Keratinocyte (primary cell): ENCODE measurements around the gene BBOF1. TPM values are rescaled to one million over a fixed set of nuclear protein-coding genes. Genes with fewer than 3 reads are reported as not detected.

Experiments
- DNase-seq: peaks from one replicate; pipeline ENCODE4 v3.0.0-alpha.2; 2011; ENCODE audit warnings: low read depth, missing footprints, low spot score
- FAIRE-seq: peaks from 2 replicates; lab custom pipeline; 2011; peaks lifted over from hg19 to GRCh38; lab: Jason Lieb, UNC
- H2AFZ ChIP-seq: 2 replicates; pipeline ENCODE4 v1.6.0; 2012; ENCODE audit warnings: low read length, control low read depth, inconsistent platforms; ENCODE audit not compliant: control insufficient read depth
- H3K27ac ChIP-seq: 2 replicates; pipeline ENCODE4 v1.5.1; 2011; ENCODE audit warnings: low read length; ENCODE audit not compliant: control insufficient read depth, insufficient read depth
- H3K27me3 ChIP-seq: 3 replicates; pipeline ENCODE4 v1.6.0; 2011; ENCODE audit warnings: low read length; ENCODE audit not compliant: control insufficient read depth, insufficient read depth; ENCODE audit errors: extremely low read depth
- H3K36me3 ChIP-seq, 2 experiments: 2 replicates in 1 of 2; 3 replicates in 1 of 2; pipeline ENCODE4 v1.5.1; 2011; ENCODE audit warnings: low read length in 2 of 2, mild to moderate bottlenecking in 1 of 2; ENCODE audit not compliant: control insufficient read depth in 2 of 2, insufficient read depth in 2 of 2; ENCODE audit errors: extremely low read depth in 1 of 2
- H3K4me1 ChIP-seq: 3 replicates; pipeline ENCODE4 v1.5.1; 2011; ENCODE audit warnings: low read length; ENCODE audit not compliant: control insufficient read depth, insufficient read depth; ENCODE audit errors: extremely low read depth
- H3K4me2 ChIP-seq: 3 replicates; pipeline ENCODE4 v1.6.0; 2011; ENCODE audit warnings: low read depth, low read length; ENCODE audit not compliant: control insufficient read depth, insufficient read depth; ENCODE audit errors: extremely low read depth
- H3K4me3 ChIP-seq, 3 experiments: fragments of 200-600 bp in 1 of 3; sonication (generic) in 1 of 3; 2 replicates in 2 of 3; 3 replicates in 1 of 3; pipeline ENCODE4 v1.5.1; 2011 to 2016; ENCODE audit warnings: low read length in 3 of 3, mild to moderate bottlenecking in 3 of 3, control low read depth in 2 of 3, inconsistent platforms in 1 of 3, low read depth in 1 of 3, mixed read lengths in 1 of 3, mixed run types in 1 of 3, moderate library complexity in 1 of 3; ENCODE audit not compliant: control insufficient read depth in 2 of 3, insufficient read depth in 2 of 3; ENCODE audit errors: extremely low read depth in 1 of 3
- H3K79me2 ChIP-seq: 2 replicates; pipeline ENCODE4 v1.6.0; 2012; ENCODE audit warnings: low read length; ENCODE audit not compliant: control insufficient read depth, insufficient read depth
- H3K9ac ChIP-seq: 3 replicates; pipeline ENCODE4 v1.6.0; 2011; ENCODE audit warnings: low read length; ENCODE audit not compliant: control insufficient read depth, insufficient read depth; ENCODE audit errors: extremely low read depth
- H3K9me1 ChIP-seq: 3 replicates; pipeline ENCODE4 v1.6.0; 2011; ENCODE audit warnings: low read length; ENCODE audit not compliant: control insufficient read depth, insufficient read depth; ENCODE audit errors: extremely low read depth
- H3K9me3 ChIP-seq: 2 replicates; pipeline ENCODE4 v1.5.1; 2012; ENCODE audit warnings: low read depth, low read length; ENCODE audit not compliant: control insufficient read depth
- H4K20me1 ChIP-seq: 3 replicates; pipeline ENCODE4 v1.6.0; 2011; ENCODE audit warnings: low read length; ENCODE audit not compliant: control insufficient read depth, insufficient read depth; ENCODE audit errors: extremely low read depth
- CTCF ChIP-seq, 3 experiments: IDR thresholded peaks in 1 of 3; conservative IDR thresholded peaks in 1 of 3; optimal IDR thresholded peaks in 1 of 3; 2 replicates in 2 of 3; 3 replicates in 1 of 3; pipeline versions ENCODE3 to v1.5.1; 2011; ENCODE audit warnings: low read length in 3 of 3, mild to moderate bottlenecking in 3 of 3, moderate library complexity in 2 of 3, control low read depth in 1 of 3, inconsistent platforms in 1 of 3; ENCODE audit not compliant: insufficient read depth in 2 of 3; ENCODE audit errors: extremely low read depth in 1 of 3
- EZH2 ChIP-seq: IDR thresholded peaks from one replicate; pipeline ENCODE4 v1.6.1; 2012; ENCODE audit warnings: inconsistent platforms, mild to moderate bottlenecking, low read length, moderate library complexity
- dilution Hi-C: fragments of 300-500 bp; cut with MboI; formaldehyde crosslinking; loops from one replicate; pipeline ENCODE4 v1.7.0; 2020; ENCODE audit warnings: low sequenced_read_pairs; ENCODE audit not compliant: extremely low pct_ligation_motif_present
- polyA plus RNA-seq, 5 experiments: library from polyadenylated mRNA; depleted of rRNA in 3 of 5; stranded (reverse) in 3 of 5; stranded (forward) in 1 of 5; unstranded in 1 of 5; fragments of >200 nt; gene quantifications; 1 replicate in 1 of 5; 2 replicates in 3 of 5; 3 replicates in 1 of 5; pipeline versions ENCODE4 v1.2.1 to v1.2.3, GENCODE V29; 2011 to 2012; ENCODE audit warnings: missing spikeins in 2 of 5, low read depth in 1 of 5, low replicate concordance in 1 of 5

The BBOF1 gene
- polyA plus RNA-seq, 1 donor (not counting 4 experiments of a cell fraction or from before 2014, with no cell fraction given): 3.0 TPM

GRCh38 chr14:74077401-74077800 lies 58.3 kb downstream of the BBOF1 start:
- no peak overlapping the region for H3K4me3 ChIP-seq
- no peak overlapping the region for H2AFZ ChIP-seq
- no peaks in the 10 kb centered on the region for H3K27me3 ChIP-seq
- FAIRE-seq (no peak), DNase-seq (no peak)
- TF ChIP-seq EZH2 (no peak), CTCF (optimal IDR thresholded peaks at IDR 0.05 in 1 of 3, IDR thresholded peaks at IDR 0.05 in 1 of 3, conservative IDR thresholded peaks at IDR 0.05 in 1 of 3; ENCODE audit: extremely low read depth in 1 of 3, insufficient read depth in 2 of 3, low read length in 3 of 3) (no peak)
- no peaks in the 10 kb centered on the region for H4K20me1 ChIP-seq
- no peaks in the 10 kb centered on the region for H3K9me3 ChIP-seq
- H3K9me1 ChIP-seq: no peaks in the 10 kb centered on the region
- no peaks in the 10 kb centered on the region for H3K4me1 ChIP-seq
- no peak overlapping the region for H3K27ac ChIP-seq
- H3K4me2 ChIP-seq: no peak overlapping the region
- no peaks in the 10 kb centered on the region for H3K36me3 ChIP-seq
- H3K9ac ChIP-seq: no peak overlapping the region
- dilution Hi-C loops: no loop called here
- H3K79me2 ChIP-seq: no peaks in the 10 kb centered on the region

GRCh38 chr14:74080820-74081460 lies 61.8 kb downstream of the BBOF1 start:
- no peak overlapping the region for H3K4me3 ChIP-seq
- no peak overlapping the region for H3K4me2 ChIP-seq
- no peak for DNase-seq
- FAIRE-seq: no peak
- peaks cover 13% of the 10 kb centered on the region for H3K4me1 ChIP-seq
- no peaks in the 10 kb centered on the region for H3K79me2 ChIP-seq
- H3K9me1 ChIP-seq: no peaks in the 10 kb centered on the region
- no peaks in the 10 kb centered on the region for H3K9me3 ChIP-seq
- no peak overlapping the region for H3K9ac ChIP-seq
- dilution Hi-C loops: no loop called here
- H4K20me1 ChIP-seq: no peaks in the 10 kb centered on the region
- no peaks in the 10 kb centered on the region for H3K27me3 ChIP-seq
- TF ChIP-seq CTCF (optimal IDR thresholded peaks at IDR 0.05 in 1 of 3, IDR thresholded peaks at IDR 0.05 in 1 of 3, conservative IDR thresholded peaks at IDR 0.05 in 1 of 3; ENCODE audit: extremely low read depth in 1 of 3, insufficient read depth in 2 of 3, low read length in 3 of 3) (no peak), EZH2 (no peak)
- no peak overlapping the region for H2AFZ ChIP-seq
- H3K27ac ChIP-seq: no peak overlapping the region
- no peaks in the 10 kb centered on the region for H3K36me3 ChIP-seq
